Fibroblast of lung (primary cell): ENCODE results near the gene SCN4A. TPM values are rescaled to one million over a fixed set of nuclear protein-coding genes. Genes with fewer than 3 reads are reported as not detected.
"Not testable (repeated sequence)": the region's sequence is repeated elsewhere in the genome, so short reads cannot be mapped to it uniquely, and the experiment has no call there.

Experiments used
- DNase-seq, 2 donors: peaks; one replicate each; pipeline versions ENCODE4 v3.0.0 to v3.0.0-alpha.2; 2010; ENCODE audit warnings: low read depth in 2 of 2
- H2AFZ ChIP-seq: 2 replicates; pipeline ENCODE4 v1.5.1; 2012; ENCODE audit warnings: low read length, control low read depth, inconsistent platforms
- H3K27ac ChIP-seq: 2 replicates; pipeline ENCODE4 v1.5.1; 2011; ENCODE audit warnings: low read length, control low read depth; ENCODE audit not compliant: insufficient read depth
- H3K27me3 ChIP-seq: 2 replicates; pipeline ENCODE4 v1.5.1; 2011; ENCODE audit warnings: mild to moderate bottlenecking, low read length; ENCODE audit not compliant: control insufficient read depth, insufficient read depth
- H3K36me3 ChIP-seq: 2 replicates; pipeline ENCODE4 v1.5.1; 2011; ENCODE audit warnings: low read length; ENCODE audit not compliant: control insufficient read depth, insufficient read depth
- H3K4me1 ChIP-seq: 2 replicates; pipeline ENCODE4 v1.5.1; 2011; ENCODE audit warnings: low read length; ENCODE audit not compliant: control insufficient read depth, insufficient read depth; ENCODE audit errors: extremely low read depth
- H3K4me2 ChIP-seq: 2 replicates; pipeline ENCODE4 v1.5.1; 2011; ENCODE audit warnings: low read length, control low read depth; ENCODE audit not compliant: insufficient read depth; ENCODE audit errors: extremely low read depth
- H3K4me3 ChIP-seq, 4 experiments: fragments of 200-600 bp in 1 of 4; sonication (generic) in 1 of 4; replicated peaks in 1 of 4; 2 replicates each; pipeline ENCODE4 v1.5.1; 2011 to 2016; ENCODE audit warnings: low read length in 4 of 4, low read depth in 3 of 4, mild to moderate bottlenecking in 3 of 4, control low read depth in 2 of 4, inconsistent platforms in 1 of 4, mixed read lengths in 1 of 4; ENCODE audit not compliant: insufficient read depth in 1 of 4; ENCODE audit errors: control extremely low read depth in 1 of 4
- H3K79me2 ChIP-seq: 2 replicates; pipeline ENCODE4 v1.5.1; 2012; ENCODE audit warnings: mild to moderate bottlenecking, low read length, inconsistent platforms; ENCODE audit not compliant: control insufficient read depth, insufficient read depth
- H3K9ac ChIP-seq: 2 replicates; pipeline ENCODE4 v1.5.1; 2011; ENCODE audit warnings: mild to moderate bottlenecking, low read length, control low read depth; ENCODE audit not compliant: insufficient read depth
- H3K9me3 ChIP-seq: 2 replicates; pipeline ENCODE4 v1.5.1; 2012; ENCODE audit warnings: low read depth, low read length; ENCODE audit not compliant: control insufficient read depth, insufficient read depth
- H4K20me1 ChIP-seq: 2 replicates; pipeline ENCODE4 v1.5.1; 2011; ENCODE audit warnings: low read length; ENCODE audit not compliant: control insufficient read depth, insufficient read depth; ENCODE audit errors: extremely low read depth
- EZH2 ChIP-seq: IDR thresholded peaks from 2 replicates; pipeline ENCODE4 v1.5.1; 2012; ENCODE audit warnings: low read length, control low read depth, mild to moderate bottlenecking; ENCODE audit errors: missing control alignments
- polyA plus RNA-seq, 2 donors: library from polyadenylated mRNA; depleted of rRNA in 1 of 2; stranded (reverse) in 1 of 2; unstranded in 1 of 2; fragments of >200 nt; gene quantifications; 2 replicates each; pipeline ENCODE4 v1.2.1, GENCODE V29; 2011 to 2012; ENCODE audit warnings: missing spikeins in 1 of 2
- total RNA-seq: library from RNA; depleted of rRNA; stranded (reverse); fragments of >200 nt; gene quantifications from 2 replicates; pipeline ENCODE4 v1.2.1, GENCODE V29; 2014
- TF ChIP-seq, protein P1 (sequence below), 2 donors: IDR thresholded peaks in 1 of 2; conservative IDR thresholded peaks in 1 of 2; 1 replicate in 1 of 2; 2 replicates in 1 of 2; pipeline ENCODE4 v1.5.1; 2011 to 2012; ENCODE audit warnings: low read length in 2 of 2, control low read depth in 1 of 2, inconsistent platforms in 1 of 2, low read depth in 1 of 2, mild to moderate bottlenecking in 1 of 2

SCN4A gene
- total and polyA plus RNA-seq, 2 donors (not counting 1 experiment from before 2014, with no cell fraction given): 0.83 TPM; not detected in 1

DNA sequence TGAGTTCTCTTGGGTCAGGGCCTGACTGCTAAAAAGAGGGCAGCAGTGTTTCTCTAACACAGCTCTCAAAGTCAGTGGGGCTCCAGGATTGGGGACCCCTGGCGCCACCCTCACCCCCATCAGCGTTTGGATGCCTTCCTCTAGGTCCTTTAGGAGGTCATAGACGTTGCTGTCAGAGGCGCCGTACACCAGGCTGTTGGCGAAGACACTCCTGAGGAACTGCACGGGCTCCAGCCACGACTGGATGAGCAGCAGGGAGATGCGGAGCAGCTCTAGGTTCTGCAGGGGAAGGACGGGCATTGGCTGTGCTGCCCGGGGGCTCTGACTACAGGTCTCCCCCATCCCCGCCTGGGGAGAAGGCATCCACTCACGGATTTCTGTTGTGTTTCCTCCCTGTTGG, 55.1 kb downstream of the SCN4A start:
- Histone ChIP-seq H3K9me3 (no peaks in the 10 kb centered on the region), H3K79me2 (no peaks in the 10 kb centered on the region), H3K36me3 (no peaks in the 10 kb centered on the region), H3K27me3 (peaks cover 6% of the 10 kb centered on the region), H3K4me2 (no peak overlapping the region), H3K4me3 (no peak overlapping the region), H3K9ac (no peak overlapping the region), H4K20me1 (no peaks in the 10 kb centered on the region), H3K27ac (no peak overlapping the region), H2AFZ (no peak overlapping the region), H3K4me1 (no peaks in the 10 kb centered on the region)
- no peak for DNase-seq
- TF ChIP-seq EZH2: no peak
- TF ChIP-seq, protein P1, sequence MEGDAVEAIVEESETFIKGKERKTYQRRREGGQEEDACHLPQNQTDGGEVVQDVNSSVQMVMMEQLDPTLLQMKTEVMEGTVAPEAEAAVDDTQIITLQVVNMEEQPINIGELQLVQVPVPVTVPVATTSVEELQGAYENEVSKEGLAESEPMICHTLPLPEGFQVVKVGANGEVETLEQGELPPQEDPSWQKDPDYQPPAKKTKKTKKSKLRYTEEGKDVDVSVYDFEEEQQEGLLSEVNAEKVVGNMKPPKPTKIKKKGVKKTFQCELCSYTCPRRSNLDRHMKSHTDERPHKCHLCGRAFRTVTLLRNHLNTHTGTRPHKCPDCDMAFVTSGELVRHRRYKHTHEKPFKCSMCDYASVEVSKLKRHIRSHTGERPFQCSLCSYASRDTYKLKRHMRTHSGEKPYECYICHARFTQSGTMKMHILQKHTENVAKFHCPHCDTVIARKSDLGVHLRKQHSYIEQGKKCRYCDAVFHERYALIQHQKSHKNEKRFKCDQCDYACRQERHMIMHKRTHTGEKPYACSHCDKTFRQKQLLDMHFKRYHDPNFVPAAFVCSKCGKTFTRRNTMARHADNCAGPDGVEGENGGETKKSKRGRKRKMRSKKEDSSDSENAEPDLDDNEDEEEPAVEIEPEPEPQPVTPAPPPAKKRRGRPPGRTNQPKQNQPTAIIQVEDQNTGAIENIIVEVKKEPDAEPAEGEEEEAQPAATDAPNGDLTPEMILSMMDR (conservative IDR thresholded peaks at IDR 0.05 in 1 of 2, IDR thresholded peaks at IDR 0.05 in 1 of 2; ENCODE audit: low read depth in 1 of 2, low read length in 2 of 2): no peak

DNA sequence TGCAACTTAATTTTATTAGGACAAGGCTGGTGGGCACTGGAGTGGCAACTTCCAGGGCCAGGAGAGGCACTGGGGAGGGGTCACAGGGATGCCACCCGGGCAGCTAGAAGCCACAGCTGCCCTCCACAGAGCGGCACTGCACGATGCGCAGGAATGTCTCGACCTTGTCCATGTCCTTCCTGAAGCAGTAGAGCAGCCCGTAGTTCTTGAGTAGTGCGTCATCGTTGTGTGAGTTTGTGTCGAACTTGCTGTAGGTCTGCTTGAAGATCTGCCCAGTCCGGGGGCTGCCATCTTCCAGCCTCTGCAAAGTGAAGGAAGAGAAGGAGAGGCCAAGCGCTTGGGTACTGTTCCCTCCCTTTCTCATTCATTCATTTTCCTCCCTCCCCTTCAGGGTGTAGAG, 55.5 kb downstream of the SCN4A start:
- not testable (repeated sequence) for H3K27ac ChIP-seq, H3K27me3 ChIP-seq, H3K36me3 ChIP-seq, H3K4me3 ChIP-seq, H3K9ac ChIP-seq, H3K9me3 ChIP-seq, H3K4me2 ChIP-seq, H3K4me1 ChIP-seq, H3K79me2 ChIP-seq, H4K20me1 ChIP-seq, DNase-seq, H2AFZ ChIP-seq

DNA sequence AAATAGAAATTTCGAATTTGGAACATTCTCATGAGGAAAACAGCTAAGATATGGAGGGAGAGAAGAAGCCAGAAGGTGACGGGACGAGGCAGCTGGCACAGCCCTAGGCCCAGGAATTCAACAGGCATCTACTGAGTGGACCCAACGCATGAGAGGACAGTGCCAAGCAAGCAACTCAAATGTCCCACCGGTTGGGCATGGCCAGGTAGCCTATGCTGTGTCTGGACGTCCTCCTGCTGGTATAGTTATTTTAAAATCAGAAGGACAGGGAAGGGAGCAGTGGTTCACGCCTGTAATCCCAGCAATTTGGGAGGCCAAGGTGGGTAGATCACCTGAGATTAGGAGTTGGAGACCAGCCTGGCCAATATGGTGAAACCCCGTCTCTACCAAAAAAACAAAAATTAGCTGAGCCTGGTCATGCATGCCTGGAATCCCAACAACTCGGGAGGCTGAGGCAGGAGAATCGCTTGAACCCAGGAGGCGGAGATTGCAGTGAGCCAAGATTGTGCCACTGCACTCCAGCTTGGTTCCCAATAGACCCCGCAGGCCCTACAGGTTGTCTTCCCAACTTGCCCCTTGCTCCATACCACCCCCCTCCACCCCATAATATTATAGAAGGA, 56.0 kb downstream of the SCN4A start:
- Histone ChIP-seq H3K4me1 (no peaks in the 10 kb centered on the region), H3K79me2 (no peaks in the 10 kb centered on the region), H4K20me1 (no peaks in the 10 kb centered on the region), H3K27me3 (peaks cover 6% of the 10 kb centered on the region), H2AFZ (no peak overlapping the region), H3K27ac (no peak overlapping the region), H3K9ac (no peak overlapping the region), H3K36me3 (no peaks in the 10 kb centered on the region), H3K9me3 (no peaks in the 10 kb centered on the region), H3K4me3 (no peak overlapping the region), H3K4me2 (no peak overlapping the region)
- TF ChIP-seq, protein P1 (conservative IDR thresholded peaks at IDR 0.05 in 1 of 2, IDR thresholded peaks at IDR 0.05 in 1 of 2; ENCODE audit: low read depth in 1 of 2, low read length in 2 of 2): no peak
- no peak for TF ChIP-seq EZH2
- no peak for DNase-seq

DNA sequence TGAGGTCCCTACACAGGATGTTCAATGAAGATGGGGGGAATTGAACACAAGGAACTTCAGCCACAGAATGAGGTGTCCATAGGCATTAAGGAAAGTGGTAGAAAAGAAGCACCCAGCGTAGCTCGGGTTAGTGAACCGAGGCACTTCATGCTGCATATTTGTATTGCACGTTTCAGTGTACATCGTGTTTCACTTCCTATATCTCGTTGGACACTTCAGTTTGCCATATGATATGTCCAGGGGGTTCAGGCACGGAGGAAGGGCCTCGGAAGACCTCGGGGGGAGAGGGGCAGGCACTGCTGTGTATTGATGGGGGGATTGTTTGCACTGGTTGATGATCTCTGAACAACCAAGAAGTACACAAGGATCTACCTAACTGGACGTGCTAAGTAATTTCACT, 57.0 kb downstream of the SCN4A start:
- not testable (repeated sequence) for H4K20me1 ChIP-seq, H3K27me3 ChIP-seq, H3K9me3 ChIP-seq, H3K9ac ChIP-seq, DNase-seq, H3K79me2 ChIP-seq, H3K4me2 ChIP-seq, H3K36me3 ChIP-seq, H3K4me3 ChIP-seq, H3K27ac ChIP-seq, H2AFZ ChIP-seq, H3K4me1 ChIP-seq
